CD4-positive, alpha-beta T cell (primary cell): ENCODE measurements around the gene AGBL4. TPM values are rescaled to one million over a fixed set of nuclear protein-coding genes. Genes with fewer than 3 reads are reported as not detected.

Experiments
- ATAC-seq: fragments of 200-7000 bp; cut with Tn5 transposase; one replicate; pipeline ENCODE4 v1.10.0; 2022; ENCODE audit warnings: mild to moderate bottlenecking; ENCODE audit not compliant: poor library complexity
- CTCF ChIA-PET: fragments of 350-600 bp; sonication (Branson Sonifier 250); formaldehyde crosslinking; loops from one replicate; lab custom pipeline; 2021; ENCODE audit warnings: antibody characterized with exemption, inconsistent platforms; lab: Charles Lee
- POLR2A ChIA-PET: fragments of 350-600 bp; sonication (Branson Sonifier 250); formaldehyde crosslinking; loops from one replicate; lab custom pipeline; 2021; ENCODE audit warnings: antibody characterized with exemption, inconsistent platforms; lab: Charles Lee
- DNase-seq, 14 experiments: peaks; one replicate each; pipeline ENCODE4 v3.0.0-alpha.2; 2013 to 2020; ENCODE audit warnings: mixed read lengths in 2 of 14
- H3K27ac ChIP-seq, 2 donors: one replicate each; pipeline versions ENCODE4 v1.5.1 to v1.7.0; 2013; ENCODE audit warnings: low read length in 2 of 2, low read depth in 1 of 2, mild to moderate bottlenecking in 1 of 2
- H3K27me3 ChIP-seq, 2 experiments: 1 replicate in 1 of 2; 2 replicates in 1 of 2; pipeline versions ENCODE4 v1.6.1 to v1.7.0; 2013; ENCODE audit warnings: low read length in 2 of 2, control low read depth in 1 of 2, mild to moderate bottlenecking in 1 of 2, moderate library complexity in 1 of 2; ENCODE audit not compliant: insufficient read depth in 2 of 2, control insufficient read depth in 1 of 2
- H3K36me3 ChIP-seq: one replicate; pipeline ENCODE4 v1.6.1; 2013; ENCODE audit warnings: low read length, control low read depth; ENCODE audit not compliant: insufficient read depth
- H3K4me1 ChIP-seq: one replicate; pipeline ENCODE4 v1.6.1; 2013; ENCODE audit warnings: low read length, control low read depth; ENCODE audit not compliant: insufficient read depth
- H3K4me3 ChIP-seq: one replicate; pipeline ENCODE4 v1.5.1; 2013; ENCODE audit warnings: mild to moderate bottlenecking, low read length, moderate library complexity
- H3K9me3 ChIP-seq, 2 experiments: 1 replicate in 1 of 2; 2 replicates in 1 of 2; pipeline versions ENCODE4 v1.6.1 to v1.7.0; 2013; ENCODE audit warnings: low read length in 2 of 2, mild to moderate bottlenecking in 2 of 2, control low read depth in 1 of 2, moderate library complexity in 1 of 2; ENCODE audit not compliant: control insufficient read depth in 1 of 2, insufficient read depth in 1 of 2
- H3K27ac Mint-ChIP-seq: one replicate; pipeline ENCODE4 v1.8.0; 2020; ENCODE audit warnings: mixed read lengths
- H3K27me3 Mint-ChIP-seq: one replicate; pipeline ENCODE4 v1.8.0; 2021; ENCODE audit warnings: mixed read lengths
- H3K36me3 Mint-ChIP-seq: one replicate; pipeline ENCODE4 v1.8.0; 2021; ENCODE audit warnings: low read depth, mixed read lengths
- H3K4me1 Mint-ChIP-seq: one replicate; pipeline ENCODE4 v1.8.0; 2021; ENCODE audit warnings: low read depth, mixed read lengths
- H3K4me3 Mint-ChIP-seq: one replicate; pipeline ENCODE4 v1.8.0; 2020; ENCODE audit warnings: mild to moderate bottlenecking, mixed read lengths
- H3K9me3 Mint-ChIP-seq: one replicate; pipeline ENCODE4 v1.8.0; 2020; ENCODE audit warnings: mixed read lengths
- intact Hi-C, 2 experiments: fragments of 100-400 bp; cut with DNase I in 1 of 2; cut with micrococcal nuclease in 1 of 2; formaldehyde crosslinking; loops; one replicate each; pipeline versions ENCODE4 v1.15.1 to v1.9.0; 2023 to 2025; cut with DNase I, micrococcal nuclease
- total RNA-seq, 174 experiments: library from RNA in 2 of 174; stranded (reverse) in 2 of 174; gene quantifications; one replicate each; pipeline ENCODE4 v1.2.3 and lab custom pipeline; 2021 to 2026
- TF ChIP-seq, protein P1 (sequence below): fragments of 200-600 bp; IDR thresholded peaks from one replicate; pipeline ENCODE4 v1.8.0; 2022; ENCODE audit warnings: antibody characterized with exemption, mild to moderate bottlenecking

Gene AGBL4
- total RNA-seq, 2 experiments from 2014 or later: 0.11 TPM; not detected in 1

DNA sequence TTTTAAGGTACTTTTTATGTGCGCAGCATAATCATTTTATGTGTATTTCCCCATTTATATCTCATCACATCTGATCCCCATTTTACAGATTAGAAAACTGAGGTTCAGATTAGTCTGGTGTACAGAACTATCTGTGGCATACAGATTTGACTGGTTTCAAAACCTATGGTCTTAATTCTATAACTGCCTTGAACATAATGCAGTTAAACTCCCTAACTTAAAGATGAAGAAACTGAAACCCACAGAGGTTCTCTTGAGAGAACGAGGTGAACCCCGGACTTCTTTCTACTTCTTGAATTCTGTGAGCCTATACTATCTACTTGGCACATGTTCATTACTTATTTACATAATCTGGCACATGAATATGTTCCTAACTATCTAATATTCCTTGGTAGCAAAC is 479.1 kb downstream of the AGBL4 start:
- H3K4me3 Mint-ChIP-seq: no peak overlapping the region
- TF ChIP-seq, protein P1, sequence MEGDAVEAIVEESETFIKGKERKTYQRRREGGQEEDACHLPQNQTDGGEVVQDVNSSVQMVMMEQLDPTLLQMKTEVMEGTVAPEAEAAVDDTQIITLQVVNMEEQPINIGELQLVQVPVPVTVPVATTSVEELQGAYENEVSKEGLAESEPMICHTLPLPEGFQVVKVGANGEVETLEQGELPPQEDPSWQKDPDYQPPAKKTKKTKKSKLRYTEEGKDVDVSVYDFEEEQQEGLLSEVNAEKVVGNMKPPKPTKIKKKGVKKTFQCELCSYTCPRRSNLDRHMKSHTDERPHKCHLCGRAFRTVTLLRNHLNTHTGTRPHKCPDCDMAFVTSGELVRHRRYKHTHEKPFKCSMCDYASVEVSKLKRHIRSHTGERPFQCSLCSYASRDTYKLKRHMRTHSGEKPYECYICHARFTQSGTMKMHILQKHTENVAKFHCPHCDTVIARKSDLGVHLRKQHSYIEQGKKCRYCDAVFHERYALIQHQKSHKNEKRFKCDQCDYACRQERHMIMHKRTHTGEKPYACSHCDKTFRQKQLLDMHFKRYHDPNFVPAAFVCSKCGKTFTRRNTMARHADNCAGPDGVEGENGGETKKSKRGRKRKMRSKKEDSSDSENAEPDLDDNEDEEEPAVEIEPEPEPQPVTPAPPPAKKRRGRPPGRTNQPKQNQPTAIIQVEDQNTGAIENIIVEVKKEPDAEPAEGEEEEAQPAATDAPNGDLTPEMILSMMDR: no peak
- Histone ChIP-seq H3K27ac (no peak overlapping the region), H3K4me1 (no peaks in the 10 kb centered on the region), H3K4me3 (no peak overlapping the region), H3K27me3 (no peaks in the 10 kb centered on the region), H3K36me3 (no peaks in the 10 kb centered on the region), H3K9me3 (peaks cover 9% of the 10 kb centered on the region in 2 experiments)
- intact Hi-C loops: no loop called here
- H3K36me3 Mint-ChIP-seq: no peaks in the 10 kb centered on the region
- no peaks in the 10 kb centered on the region for H3K4me1 Mint-ChIP-seq
- ChIA-PET POLR2A (no interaction called here), CTCF (no interaction called here)
- ATAC-seq (no peak), DNase-seq (no peak)
- H3K27me3 Mint-ChIP-seq: no peaks in the 10 kb centered on the region
- peaks cover 25% of the 10 kb centered on the region for H3K9me3 Mint-ChIP-seq
- H3K27ac Mint-ChIP-seq: no peak overlapping the region

DNA sequence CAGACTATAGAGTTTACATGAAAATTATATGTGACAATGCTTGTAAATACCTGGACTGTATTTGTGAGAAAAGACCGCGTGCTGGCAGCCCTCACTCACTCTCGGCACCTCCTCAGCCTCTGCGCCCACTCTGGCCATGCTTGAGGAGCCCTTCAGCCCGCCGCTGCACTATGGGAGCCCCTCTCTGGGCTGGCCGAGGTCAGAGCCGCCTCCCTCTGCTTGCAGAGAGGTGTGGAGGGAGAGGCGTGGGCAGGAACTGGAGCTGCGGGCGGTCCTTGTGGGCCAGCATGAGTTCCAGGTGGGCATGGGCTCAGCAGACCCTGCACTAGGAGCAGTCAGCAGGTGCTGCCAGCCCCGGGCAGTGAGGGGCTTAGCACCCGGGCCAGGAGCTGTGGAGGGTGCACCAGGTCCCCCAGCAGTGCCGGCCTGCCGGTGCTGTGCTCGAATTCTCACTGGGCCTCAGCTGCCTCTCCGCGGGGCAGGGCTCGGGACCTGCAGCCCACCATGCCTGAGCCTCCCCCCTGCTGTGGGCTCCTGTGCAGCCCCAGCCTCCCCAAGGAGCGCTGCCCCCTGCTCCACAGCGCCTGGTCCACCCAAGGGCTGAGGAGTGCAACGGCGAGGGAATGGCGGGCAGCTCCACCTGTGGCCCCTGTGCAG is 482.5 kb downstream of the AGBL4 start:
- Mint-ChIP-seq H3K4me1 (no peaks in the 10 kb centered on the region), H3K36me3 (no peaks in the 10 kb centered on the region), H3K4me3 (no peak overlapping the region), H3K27me3 (no peaks in the 10 kb centered on the region), H3K9me3 (peaks cover 22% of the 10 kb centered on the region), H3K27ac (no peak overlapping the region)
- CTCF ChIA-PET: no interaction called here
- TF ChIP-seq, protein P1: no peak
- H3K27me3 ChIP-seq: no peaks in the 10 kb centered on the region
- peaks cover 9% of the 10 kb centered on the region in 2 experiments for H3K9me3 ChIP-seq
- intact Hi-C loops: no loop called here
- H3K36me3 ChIP-seq: no peaks in the 10 kb centered on the region
- H3K4me1 ChIP-seq: no peaks in the 10 kb centered on the region
- no peak overlapping the region for H3K4me3 ChIP-seq
- DNase-seq (no peak), ATAC-seq (no peak)
- H3K27ac ChIP-seq: no peak overlapping the region
- POLR2A ChIA-PET: no interaction called here

DNA sequence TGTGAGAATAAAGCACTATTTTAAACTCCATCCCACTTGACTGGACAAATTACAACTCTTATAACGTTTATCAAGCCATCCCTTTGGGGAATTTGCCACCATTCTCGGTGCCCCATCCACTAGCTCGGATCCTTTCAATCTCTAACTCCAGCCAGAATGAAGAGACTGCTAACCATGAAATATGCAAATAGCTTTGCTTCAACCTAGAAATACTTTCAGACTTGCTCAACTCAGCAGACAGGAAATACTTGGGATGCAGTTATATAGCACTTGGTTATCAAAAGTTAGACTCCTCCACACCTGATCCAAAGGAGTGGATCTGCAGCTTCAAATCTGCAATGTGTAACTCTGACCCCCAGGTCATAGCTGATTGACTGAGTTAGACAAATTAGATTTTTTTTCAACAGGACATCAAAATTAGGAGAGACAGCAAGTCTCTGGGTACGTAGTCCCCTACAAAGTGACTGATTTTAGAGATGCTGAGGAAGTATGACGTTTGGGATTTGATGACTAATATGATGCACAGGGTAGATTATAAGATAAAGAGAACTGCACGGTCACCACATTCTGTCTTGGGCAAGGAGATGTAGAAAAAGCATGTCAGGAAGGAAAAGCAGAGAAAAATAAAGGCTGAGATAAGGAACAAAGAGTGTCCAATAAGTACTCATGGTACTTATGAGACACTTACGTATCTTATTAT is 496.0 kb downstream of the AGBL4 start:
- Mint-ChIP-seq H3K27ac (no peak overlapping the region), H3K27me3 (no peaks in the 10 kb centered on the region), H3K36me3 (no peaks in the 10 kb centered on the region), H3K4me1 (no peaks in the 10 kb centered on the region), H3K9me3 (peaks cover 7% of the 10 kb centered on the region), H3K4me3 (no peak overlapping the region)
- DNase-seq: no peak
- ChIA-PET POLR2A (no interaction called here), CTCF (no interaction called here)
- Histone ChIP-seq H3K4me3 (no peak overlapping the region), H3K27me3 (no peaks in the 10 kb centered on the region), H3K4me1 (no peaks in the 10 kb centered on the region), H3K36me3 (no peaks in the 10 kb centered on the region), H3K27ac (no peak overlapping the region), H3K9me3 (no peaks in the 10 kb centered on the region)
- intact Hi-C loops: no loop called here
- no peak for ATAC-seq
- TF ChIP-seq, protein P1: no peak
